Activated CD8-positive, alpha-beta T cell treated with anti-CD3 and anti-CD28 coated beads, Interleukin-2, amount 10 ng/mL, durations not matched to agents 7 days and 5 days (primary cell): ENCODE data around the gene PHKA2. TPM values are rescaled to one million over a fixed set of nuclear protein-coding genes. Genes with fewer than 3 reads are reported as not detected.
A peak's percentile ranks its signal among the peaks of the same experiment; 100 is the strongest.

Experiments used
- ATAC-seq: fragments of 150-1000 bp; cut with Tn5 transposase; one replicate; pipeline ENCODE4 v1.10.0; 2021; ENCODE audit warnings: moderate library complexity
- CTCF ChIA-PET: fragments of 350-600 bp; sonication (Branson Sonifier 250); formaldehyde crosslinking; loops from one replicate; lab custom pipeline; 2021; ENCODE audit warnings: antibody characterized with exemption; lab: Charles Lee
- POLR2A ChIA-PET: fragments of 350-600 bp; sonication (Branson Sonifier 250); formaldehyde crosslinking; loops from one replicate; lab custom pipeline; 2021; ENCODE audit warnings: antibody characterized with exemption; lab: Charles Lee
- DNase-seq: peaks from one replicate; pipeline ENCODE4 v3.0.0-alpha.2; 2020
- H3K27ac Mint-ChIP-seq: one replicate; pipeline ENCODE4 v1.8.0; 2021; ENCODE audit warnings: mild to moderate bottlenecking, mixed read lengths
- H3K27me3 Mint-ChIP-seq: one replicate; pipeline ENCODE4 v1.8.0; 2021; ENCODE audit warnings: low read depth, mixed read lengths
- H3K36me3 Mint-ChIP-seq: one replicate; pipeline ENCODE4 v1.8.0; 2021; ENCODE audit warnings: low read depth, mixed read lengths
- H3K4me1 Mint-ChIP-seq: one replicate; pipeline ENCODE4 v1.8.0; 2021; ENCODE audit warnings: low read depth, mixed read lengths
- H3K4me3 Mint-ChIP-seq: one replicate; pipeline ENCODE4 v1.8.0; 2021; ENCODE audit warnings: mild to moderate bottlenecking, mixed read lengths
- H3K9me3 Mint-ChIP-seq: one replicate; pipeline ENCODE4 v1.8.0; 2022; ENCODE audit warnings: mixed read lengths; ENCODE audit not compliant: insufficient read depth
- total RNA-seq, 2 experiments: library from RNA; stranded (reverse); gene quantifications; one replicate each; pipeline ENCODE4 v1.2.3, GENCODE V29; 2021

PHKA2 gene
- total RNA-seq, 2 experiments from 2014 or later, result 21.7 to 23.6 TPM

- DNase-seq (no peak), ATAC-seq (peak; percentile 54)
- ChIA-PET POLR2A (no interaction called here), CTCF (interaction anchor here (2.1 kb wide), 1 partner anchor 460 kb away, joined by 6 read pairs; the partner anchor contains the start of gene CDKL5)
- peak overlapping the region; percentile 88 for H3K27ac Mint-ChIP-seq
- no peaks in the 10 kb centered on the region for H3K27me3 Mint-ChIP-seq
- H3K4me3 Mint-ChIP-seq, result peak overlapping the region; percentile 77
- H3K36me3 Mint-ChIP-seq, result no peaks in the 10 kb centered on the region
- H3K9me3 Mint-ChIP-seq, result no peaks in the 10 kb centered on the region
- H3K4me1 Mint-ChIP-seq, result peaks cover 29% of the 10 kb centered on the region
Measured at GRCh38 chrX:18885328-18886004, 98.4 kb downstream of the PHKA2 start.

GRCh38 chrX:18884916-18885315 is 99.0 kb downstream of the PHKA2 start:
- Mint-ChIP-seq H3K27ac (no peak overlapping the region), H3K27me3 (no peaks in the 10 kb centered on the region), H3K9me3 (no peaks in the 10 kb centered on the region), H3K36me3 (no peaks in the 10 kb centered on the region), H3K4me1 (peaks cover 28% of the 10 kb centered on the region), H3K4me3 (no peak overlapping the region)
- ATAC-seq (no peak), DNase-seq (no peak)
- CTCF ChIA-PET, result no interaction called here
- POLR2A ChIA-PET, result no interaction called here

GRCh38 chrX:18883961-18884765 is 99.8 kb downstream of the PHKA2 start:
- H3K4me1 Mint-ChIP-seq, result peaks cover 24% of the 10 kb centered on the region
- no peak overlapping the region for H3K27ac Mint-ChIP-seq
- POLR2A ChIA-PET, result no interaction called here
- no peak overlapping the region for H3K4me3 Mint-ChIP-seq
- CTCF ChIA-PET, result no interaction called here
- H3K9me3 Mint-ChIP-seq, result no peaks in the 10 kb centered on the region
- DNase-seq, result no peak
- no peak for ATAC-seq
- no peaks in the 10 kb centered on the region for H3K36me3 Mint-ChIP-seq
- no peaks in the 10 kb centered on the region for H3K27me3 Mint-ChIP-seq

- H3K27me3 Mint-ChIP-seq, result no peaks in the 10 kb centered on the region
- no peaks in the 10 kb centered on the region for H3K9me3 Mint-ChIP-seq
- no peak for ATAC-seq
- no peak overlapping the region for H3K27ac Mint-ChIP-seq
- ChIA-PET CTCF (no interaction called here), POLR2A (no interaction called here)
- H3K4me3 Mint-ChIP-seq, result no peak overlapping the region
- no peak for DNase-seq
- no peaks in the 10 kb centered on the region for H3K36me3 Mint-ChIP-seq
- H3K4me1 Mint-ChIP-seq, result peaks cover 24% of the 10 kb centered on the region
Measured at GRCh38 chrX:18883234-18883960, 100.5 kb downstream of the PHKA2 start.

GRCh38 chrX:18879144-18879543 is 104.8 kb downstream of the PHKA2 start:
- Mint-ChIP-seq H3K27ac (no peak overlapping the region), H3K4me3 (no peak overlapping the region), H3K36me3 (no peaks in the 10 kb centered on the region), H3K27me3 (no peaks in the 10 kb centered on the region), H3K9me3 (no peaks in the 10 kb centered on the region), H3K4me1 (no peaks in the 10 kb centered on the region)
- ATAC-seq (no peak), DNase-seq (no peak)
- CTCF ChIA-PET, result no interaction called here
- POLR2A ChIA-PET, result no interaction called here

- no peaks in the 10 kb centered on the region for H3K36me3 Mint-ChIP-seq
- ATAC-seq (no peak), DNase-seq (no peak)
- no peak overlapping the region for H3K27ac Mint-ChIP-seq
- H3K4me1 Mint-ChIP-seq, result no peaks in the 10 kb centered on the region
- ChIA-PET POLR2A (no interaction called here), CTCF (no interaction called here)
- no peaks in the 10 kb centered on the region for H3K9me3 Mint-ChIP-seq
- H3K4me3 Mint-ChIP-seq, result no peak overlapping the region
- H3K27me3 Mint-ChIP-seq, result no peaks in the 10 kb centered on the region
Measured at GRCh38 chrX:18877469-18877868, 106.4 kb downstream of the PHKA2 start.

- Mint-ChIP-seq H3K36me3 (no peaks in the 10 kb centered on the region), H3K27me3 (no peaks in the 10 kb centered on the region), H3K27ac (no peak overlapping the region), H3K9me3 (no peaks in the 10 kb centered on the region), H3K4me3 (no peak overlapping the region), H3K4me1 (no peaks in the 10 kb centered on the region)
- ChIA-PET CTCF (no interaction called here), POLR2A (no interaction called here)
- no peak for ATAC-seq
- no peak for DNase-seq
Measured at GRCh38 chrX:18875256-18875878, 108.5 kb downstream of the PHKA2 start.

GRCh38 chrX:18874560-18875255 is 109.2 kb downstream of the PHKA2 start:
- ATAC-seq (no peak), DNase-seq (no peak)
- no peaks in the 10 kb centered on the region for H3K36me3 Mint-ChIP-seq
- no peaks in the 10 kb centered on the region for H3K27me3 Mint-ChIP-seq
- H3K4me3 Mint-ChIP-seq, result no peak overlapping the region
- ChIA-PET CTCF (no interaction called here), POLR2A (no interaction called here)
- no peak overlapping the region for H3K27ac Mint-ChIP-seq
- H3K9me3 Mint-ChIP-seq, result no peaks in the 10 kb centered on the region
- no peaks in the 10 kb centered on the region for H3K4me1 Mint-ChIP-seq

GRCh38 chrX:18873836-18874235 is 110.1 kb downstream of the PHKA2 start:
- POLR2A ChIA-PET, result no interaction called here
- H3K9me3 Mint-ChIP-seq, result no peaks in the 10 kb centered on the region
- ATAC-seq (no peak), DNase-seq (no peak)
- no peaks in the 10 kb centered on the region for H3K4me1 Mint-ChIP-seq
- H3K36me3 Mint-ChIP-seq, result no peaks in the 10 kb centered on the region
- no peaks in the 10 kb centered on the region for H3K27me3 Mint-ChIP-seq
- no peak overlapping the region for H3K4me3 Mint-ChIP-seq
- CTCF ChIA-PET, result no interaction called here
- H3K27ac Mint-ChIP-seq, result no peak overlapping the region

GRCh38 chrX:18873189-18873791 is 110.6 kb downstream of the PHKA2 start:
- Mint-ChIP-seq H3K9me3 (no peaks in the 10 kb centered on the region), H3K4me1 (no peaks in the 10 kb centered on the region), H3K4me3 (no peak overlapping the region), H3K36me3 (no peaks in the 10 kb centered on the region), H3K27me3 (no peaks in the 10 kb centered on the region), H3K27ac (no peak overlapping the region)
- CTCF ChIA-PET, result no interaction called here
- ATAC-seq, result no peak
- no peak for DNase-seq
- POLR2A ChIA-PET, result no interaction called here

- ChIA-PET CTCF (no interaction called here), POLR2A (no interaction called here)
- no peaks in the 10 kb centered on the region for H3K27me3 Mint-ChIP-seq
- ATAC-seq (no peak), DNase-seq (no peak)
- no peaks in the 10 kb centered on the region for H3K4me1 Mint-ChIP-seq
- H3K27ac Mint-ChIP-seq, result no peak overlapping the region
- H3K36me3 Mint-ChIP-seq, result no peaks in the 10 kb centered on the region
- no peaks in the 10 kb centered on the region for H3K9me3 Mint-ChIP-seq
- H3K4me3 Mint-ChIP-seq, result no peak overlapping the region
Measured at GRCh38 chrX:18872621-18873020, 111.3 kb downstream of the PHKA2 start.
